Glomerular endothelial cell (primary cell): ENCODE measurements around the gene EXD1. TPM values are rescaled to one million over a fixed set of nuclear protein-coding genes. Genes with fewer than 3 reads are reported as not detected.

ENCODE experiments used
- DNase-seq: peaks from one replicate; pipeline ENCODE4 v3.0.0-alpha.2; 2011; ENCODE audit warnings: low read depth, low spot score; ENCODE audit errors: extremely low read depth
- total RNA-seq: library from RNA; depleted of rRNA; stranded (reverse); fragments of >200 nt; gene quantifications from 2 replicates; pipeline ENCODE4 v1.2.3, GENCODE V29; 2015

The EXD1 gene
- total RNA-seq, 1 donor from 2014 or later, result not detected

GRCh38 chr15:41231422-41232226 is 1.1 kb upstream of the EXD1 start:
- no peak for DNase-seq

DNA sequence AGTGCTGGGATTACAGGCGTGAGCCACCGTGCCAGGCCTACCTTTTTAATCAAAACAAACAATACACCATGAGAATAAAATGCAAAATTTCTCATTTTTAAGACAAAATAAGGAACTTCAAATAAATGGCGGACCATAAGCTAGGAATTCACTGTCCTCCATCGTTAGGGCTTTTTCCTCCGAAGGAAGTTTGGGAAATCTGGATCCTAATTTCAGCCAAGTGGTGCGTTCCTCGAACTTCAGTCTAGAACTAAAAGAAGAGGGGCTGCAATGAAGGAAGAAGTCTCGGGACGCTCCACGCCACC is 260 bp downstream of the EXD1 start:
- no peak for DNase-seq

DNA sequence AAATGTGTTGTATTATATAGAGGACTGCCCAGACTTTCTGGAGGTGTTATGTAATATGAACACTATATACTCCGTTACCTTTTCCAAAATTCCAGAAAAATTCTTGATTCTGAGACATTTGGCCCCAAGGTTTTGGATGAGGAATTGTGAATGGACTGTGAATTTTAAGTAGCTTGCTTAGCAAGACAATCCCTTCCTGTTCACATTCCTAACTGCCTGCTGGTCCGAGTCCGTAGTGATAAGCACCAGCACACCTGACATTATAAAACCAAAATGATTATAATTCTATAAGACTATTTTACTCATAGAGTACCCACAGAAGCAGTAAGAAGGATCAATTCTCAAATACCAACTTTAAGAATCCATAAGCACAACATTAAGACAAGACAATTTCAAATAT is 11.2 kb downstream of the EXD1 start:
- DNase-seq, result no peak

- no peak for DNase-seq
Measured at GRCh38 chr15:41218851-41219250, 11.7 kb downstream of the EXD1 start.

DNA sequence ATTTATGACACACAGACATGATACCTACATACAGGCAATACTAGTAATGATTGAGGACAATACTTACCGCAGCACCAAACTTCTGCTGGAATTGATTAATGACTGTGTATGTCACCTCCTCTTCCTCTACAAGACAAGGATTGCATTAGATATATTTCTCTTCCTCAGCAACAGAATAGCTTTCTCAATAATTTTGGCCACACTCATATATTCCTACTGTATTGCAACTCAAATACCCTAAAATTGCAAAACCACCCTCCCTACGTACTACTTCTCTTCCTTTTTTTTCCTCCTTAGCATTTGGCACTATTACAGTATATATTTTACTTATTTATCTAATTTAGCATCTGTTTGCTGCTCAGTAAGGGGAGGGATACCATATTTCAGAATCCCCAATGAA is 14.8 kb downstream of the EXD1 start:
- no peak for DNase-seq

DNA sequence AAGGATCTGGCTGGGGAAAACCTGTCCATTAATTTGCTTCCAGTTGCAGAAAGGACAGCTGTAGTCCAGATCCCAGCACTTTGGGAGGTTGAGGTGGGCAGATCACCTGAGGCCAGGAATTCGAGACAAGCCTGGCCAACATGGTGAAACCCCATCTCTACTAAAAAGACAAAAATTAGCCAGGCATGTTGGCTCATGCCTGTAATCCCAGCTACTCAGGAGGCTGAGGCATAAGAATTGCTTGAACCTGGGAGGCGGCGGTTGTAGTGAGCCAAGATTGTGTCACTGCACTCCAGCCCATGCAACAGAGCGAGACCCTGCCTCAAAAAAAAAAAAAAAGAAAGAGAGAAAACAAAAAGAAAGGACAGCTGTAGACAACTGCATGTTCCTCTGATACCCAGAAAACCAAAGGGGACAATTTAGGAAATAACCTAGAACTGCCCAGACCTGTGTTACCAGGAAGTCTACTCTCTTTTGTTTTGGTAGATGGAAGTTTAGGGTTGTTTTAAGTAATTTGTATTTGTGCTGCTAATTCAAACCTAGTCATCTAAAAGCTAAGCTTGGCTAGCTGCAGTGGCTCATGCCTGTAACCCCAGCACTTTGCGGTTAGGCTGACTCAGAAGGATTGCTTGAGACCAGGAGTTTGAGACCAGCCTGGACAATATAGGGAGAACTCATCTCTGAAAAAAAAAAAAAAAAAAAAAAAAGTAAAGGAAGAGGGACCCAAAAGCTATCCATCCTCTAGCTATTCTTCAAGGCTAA is 22.7 kb downstream of the EXD1 start:
- DNase-seq, result no peak

DNA sequence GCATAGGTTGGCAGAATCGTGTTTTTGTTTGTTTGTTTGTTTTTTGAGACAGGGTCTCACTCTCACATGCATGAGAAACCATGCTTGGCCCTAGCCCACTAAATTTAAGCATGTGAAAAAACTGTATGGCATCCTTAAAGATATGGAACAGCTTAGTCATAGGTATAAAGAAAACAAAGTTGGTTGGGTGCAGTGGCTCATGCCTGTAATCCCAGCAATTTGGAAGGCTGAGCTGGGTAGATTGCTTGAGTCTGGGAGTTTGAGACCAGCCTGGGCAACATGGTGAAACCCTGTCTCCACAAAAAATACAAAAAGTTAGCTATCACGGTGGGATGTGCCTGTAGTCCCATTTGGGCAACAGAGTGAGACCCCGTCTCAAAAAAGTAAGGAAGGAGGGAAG is 25.2 kb downstream of the EXD1 start:
- no peak for DNase-seq

- no peak for DNase-seq
Measured at GRCh38 chr15:41203395-41203794, 27.2 kb downstream of the EXD1 start.

DNA sequence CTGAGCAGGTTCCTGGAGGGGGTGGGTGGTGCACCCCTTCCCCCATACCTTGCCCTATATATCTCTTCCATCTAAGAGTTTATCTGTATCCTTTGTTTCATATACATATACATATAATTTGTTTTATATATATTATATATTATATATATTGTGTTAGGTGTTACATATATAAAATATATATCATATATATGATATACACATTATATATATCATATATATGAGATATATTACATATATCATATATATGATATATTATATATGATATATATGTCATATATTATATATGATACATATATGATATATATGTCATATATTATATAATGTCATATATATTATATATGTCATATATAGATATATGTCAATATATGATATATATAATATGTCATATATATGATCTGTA is 31.1 kb downstream of the EXD1 start:
- DNase-seq, result no peak

DNA sequence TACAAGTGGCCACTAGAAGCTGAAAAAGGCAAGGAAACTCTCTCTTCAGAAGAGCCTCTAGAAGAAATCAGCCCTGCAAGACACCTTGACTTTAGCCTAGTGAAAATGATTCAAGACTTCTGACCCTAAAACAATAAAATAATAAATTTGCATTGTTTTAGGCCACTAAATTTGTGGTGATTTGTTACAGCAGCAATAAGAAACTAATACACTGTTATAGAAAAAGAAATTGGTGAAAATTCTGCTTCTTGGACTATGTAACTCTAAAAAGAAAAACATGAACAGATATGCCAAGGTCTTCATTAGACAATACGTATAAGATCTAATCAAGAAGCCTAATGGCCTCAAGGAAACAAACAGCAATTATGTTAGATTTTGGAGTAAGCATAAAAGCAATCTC is 36.1 kb downstream of the EXD1 start:
- DNase-seq, result no peak

DNA sequence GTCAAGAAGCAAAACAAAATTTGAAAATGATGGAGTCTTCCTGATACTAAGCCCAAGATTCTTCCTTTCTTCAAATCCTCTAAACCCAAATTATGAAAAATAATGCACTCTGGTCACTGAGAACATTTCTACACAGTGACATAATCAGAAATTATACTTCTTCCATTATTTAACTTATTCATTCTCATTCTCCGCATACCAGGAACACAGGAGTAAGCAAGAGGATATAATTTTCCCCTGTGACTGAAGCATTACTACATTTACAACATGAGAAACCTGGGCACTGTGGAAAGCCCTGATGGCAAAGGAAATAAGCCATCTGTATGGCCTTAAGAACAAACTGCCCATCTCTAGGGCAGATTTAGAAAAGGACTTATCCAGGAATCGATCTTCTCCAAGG is 47.0 kb downstream of the EXD1 start:
- DNase-seq, result no peak

DNA sequence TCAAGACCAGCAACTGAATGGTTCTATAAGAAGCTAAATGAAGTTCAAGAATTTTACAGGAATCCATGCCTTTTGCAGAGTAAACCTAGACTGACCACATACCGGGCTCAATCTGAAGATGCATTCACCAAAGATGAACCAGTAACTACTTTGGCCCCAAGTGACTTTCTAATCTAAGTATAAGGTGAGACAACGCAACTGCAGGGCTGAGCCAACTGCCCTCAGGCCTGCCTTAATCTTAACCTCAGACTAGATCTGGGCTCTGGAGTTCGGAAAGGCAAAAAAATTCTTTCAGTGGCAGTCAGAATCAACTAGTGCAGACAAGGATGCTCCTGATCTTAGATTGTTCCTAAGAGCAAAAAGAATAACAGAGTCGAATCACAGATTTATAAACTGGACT is 48.3 kb downstream of the EXD1 start:
- DNase-seq, result no peak

DNA sequence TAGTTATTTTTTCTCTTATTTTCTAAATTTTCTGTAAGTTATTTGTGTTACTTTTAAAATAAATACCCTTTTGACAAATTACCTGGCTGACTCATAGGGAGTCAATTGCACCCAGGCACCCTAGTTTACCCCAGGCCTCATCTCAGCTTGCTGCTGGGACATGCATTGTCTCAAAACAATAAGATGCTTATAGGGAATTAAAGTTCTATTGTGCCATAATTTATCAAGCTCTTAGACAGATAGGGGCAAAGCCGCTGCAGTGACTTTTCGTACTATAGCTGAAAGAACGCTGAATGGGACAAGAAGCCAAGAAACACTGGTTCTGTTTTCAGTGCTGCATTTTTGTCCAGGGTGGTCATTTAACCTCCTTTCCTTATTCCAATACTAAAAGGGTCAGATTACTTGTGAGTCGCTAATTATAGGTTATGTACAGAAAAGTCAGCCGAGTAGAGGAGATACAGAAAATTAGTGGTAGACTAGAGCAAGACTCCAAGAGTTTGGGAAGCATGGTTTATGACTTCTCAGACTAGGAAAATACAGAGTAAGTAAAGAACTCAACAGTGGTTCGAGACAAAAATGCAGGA is 50.3 kb downstream of the EXD1 start:
- DNase-seq, result no peak

DNA sequence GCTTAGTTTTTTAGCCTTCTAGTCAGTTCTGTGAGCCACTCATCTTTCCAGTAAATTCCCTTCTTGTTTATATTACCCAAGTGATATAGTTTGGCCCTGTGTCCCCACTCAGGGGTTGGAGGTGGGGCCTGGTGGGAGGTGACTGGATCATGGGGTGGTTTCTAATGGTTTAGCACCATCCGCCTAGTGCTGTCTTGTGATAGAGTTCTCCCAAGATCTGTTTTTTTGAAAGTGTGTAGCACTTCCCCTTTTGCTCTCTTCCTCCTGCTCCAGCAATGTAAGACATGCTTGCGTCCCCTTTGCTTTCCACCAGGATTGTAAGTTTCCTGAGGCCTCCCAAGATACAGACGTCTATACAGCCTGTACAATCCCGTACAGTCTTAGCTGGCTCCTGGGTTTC is 60.8 kb downstream of the EXD1 start:
- DNase-seq, result no peak

DNA sequence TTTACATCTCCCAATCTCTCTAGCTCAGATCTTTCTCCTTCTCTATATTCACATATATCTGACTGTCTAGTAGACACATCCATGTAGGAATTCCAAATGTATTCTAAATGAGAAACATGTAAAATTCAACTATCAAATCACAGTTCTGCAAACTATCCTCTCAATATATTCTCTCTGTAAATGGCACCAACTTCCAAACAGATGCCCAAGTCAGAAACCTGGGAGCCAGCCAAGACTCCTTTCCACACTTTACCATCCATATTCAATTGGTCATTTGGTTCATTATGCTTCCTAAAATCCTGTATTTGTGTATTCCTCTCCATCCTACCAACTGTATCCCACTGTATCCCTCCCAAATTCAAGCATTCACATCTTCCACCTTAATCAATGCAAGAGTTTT is 61.5 kb downstream of the EXD1 start:
- no peak for DNase-seq

- DNase-seq, result no peak
Measured at GRCh38 chr15:41161736-41162135, 68.8 kb downstream of the EXD1 start.

DNA sequence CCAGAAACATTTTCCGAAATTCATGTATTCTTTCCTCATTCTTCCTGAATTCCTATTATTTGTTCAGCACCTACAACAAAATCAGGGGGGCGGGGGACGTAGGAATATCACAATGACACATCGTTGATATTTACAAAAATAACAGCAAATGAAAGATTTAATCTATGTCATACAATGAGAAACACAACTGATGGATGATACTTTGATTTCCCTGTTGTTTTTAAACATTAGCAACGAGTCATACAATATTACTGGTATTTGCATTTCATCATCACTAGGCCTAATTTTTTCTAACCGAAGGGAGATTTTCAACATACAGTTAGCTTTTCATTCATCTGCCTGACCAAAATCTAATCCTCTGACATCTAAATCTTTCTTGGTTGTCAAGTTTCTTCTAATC is 69.2 kb downstream of the EXD1 start:
- DNase-seq, result no peak

DNA sequence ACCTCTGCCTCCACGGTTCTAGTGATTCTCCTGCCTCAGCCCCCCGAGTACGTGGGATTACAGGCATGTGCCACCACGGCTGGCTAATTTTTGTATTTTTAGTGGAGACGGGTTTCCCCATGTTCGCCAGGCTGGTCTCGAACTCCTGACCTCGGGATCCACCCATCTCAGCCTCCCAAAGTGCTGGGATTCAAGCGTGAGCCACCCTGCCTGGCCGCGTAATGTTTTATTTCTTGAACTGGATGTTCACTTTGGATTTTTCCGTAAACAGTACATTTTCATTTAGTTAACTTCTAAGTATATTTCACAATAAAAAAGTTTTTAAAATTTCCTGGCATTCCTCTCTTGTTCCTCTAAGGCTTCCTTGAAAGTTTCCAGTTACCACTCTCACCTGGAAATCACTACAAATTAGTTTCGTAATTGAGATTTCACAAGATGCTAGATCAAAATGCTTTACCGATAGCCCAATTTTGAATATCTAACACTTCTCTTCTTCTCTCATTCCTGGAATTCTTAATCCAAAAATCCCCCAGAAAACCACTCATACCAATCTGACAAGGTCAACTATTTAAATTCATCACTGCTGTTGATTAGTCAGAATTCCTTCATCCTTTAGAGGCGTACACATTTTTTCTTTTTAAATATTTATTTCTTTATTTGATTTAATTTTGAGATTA is 69.8 kb downstream of the EXD1 start:
- no peak for DNase-seq

DNA sequence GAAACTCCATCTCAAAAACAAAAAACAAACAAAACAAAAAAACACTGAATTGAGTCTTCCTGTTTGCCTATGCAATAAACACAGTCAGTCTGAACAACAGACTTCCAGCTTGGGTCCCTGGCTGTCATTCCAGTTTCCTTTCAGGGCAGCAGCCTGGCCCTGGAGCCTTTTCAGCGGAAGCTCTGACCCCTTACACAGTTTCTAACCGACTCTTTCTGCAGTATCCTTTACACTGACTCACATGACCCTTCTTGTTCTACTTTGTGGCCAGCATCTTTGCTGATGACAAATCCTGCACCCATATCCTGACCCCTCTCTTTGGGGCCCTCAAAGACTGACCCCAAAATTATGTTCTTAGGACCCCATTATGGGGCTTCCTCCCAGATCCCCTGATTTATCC is 76.1 kb downstream of the EXD1 start:
- DNase-seq, result no peak

DNA sequence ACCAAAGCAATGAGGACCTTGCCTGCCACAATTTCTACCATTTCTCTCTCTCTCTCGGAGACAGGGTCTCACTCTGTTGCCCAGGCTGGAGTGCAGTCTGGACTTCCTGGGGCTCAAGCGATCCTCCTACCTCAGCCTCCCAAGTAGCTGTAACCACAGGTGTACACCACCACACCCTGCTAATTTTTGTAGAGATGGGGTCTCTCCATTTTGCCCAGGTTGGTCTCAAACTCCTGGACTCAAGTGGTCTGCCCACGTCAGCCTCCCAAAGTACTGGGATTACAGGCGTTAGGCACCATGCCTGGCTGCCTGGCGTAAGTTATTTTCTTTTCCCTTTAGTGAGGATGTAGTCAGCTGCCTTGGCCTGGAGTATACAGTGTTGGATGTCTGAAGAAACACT is 76.8 kb downstream of the EXD1 start:
- no peak for DNase-seq

- no peak for DNase-seq
Measured at GRCh38 chr15:41151451-41152005, 79.0 kb downstream of the EXD1 start.
